Activated CD8-positive, alpha-beta memory T cell treated with anti-CD3 and anti-CD28 coated beads, Interleukin-2, amount 50 U/mL, for 24 hours (primary cell): Measurements from ENCODE around the gene NDOR1.

Experiments
- DNase-seq: peaks from one replicate; pipeline ENCODE4 v3.0.0-alpha.2; 2020; ENCODE audit errors: extremely low read depth

The NDOR1 gene

DNA sequence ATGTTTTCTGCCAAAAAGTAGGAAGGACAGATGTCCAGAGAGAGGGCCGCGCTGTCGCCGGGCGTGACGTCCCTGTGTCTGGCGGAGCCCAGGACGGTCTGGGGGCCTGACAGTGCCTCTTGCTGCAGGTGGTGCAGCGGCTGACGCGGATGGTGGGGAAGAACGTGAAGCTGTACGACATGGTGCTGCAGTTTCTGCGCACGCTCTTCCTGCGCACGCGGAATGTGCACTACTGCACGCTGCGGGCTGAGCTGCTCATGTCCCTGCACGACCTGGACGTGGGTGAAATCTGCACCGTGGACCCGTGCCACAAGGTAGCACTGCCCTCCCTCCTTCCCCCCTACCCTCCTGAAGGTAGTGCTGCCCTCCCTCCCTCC lies 57.4 kb downstream of the NDOR1 start:
- DNase-seq, result no peak

DNA sequence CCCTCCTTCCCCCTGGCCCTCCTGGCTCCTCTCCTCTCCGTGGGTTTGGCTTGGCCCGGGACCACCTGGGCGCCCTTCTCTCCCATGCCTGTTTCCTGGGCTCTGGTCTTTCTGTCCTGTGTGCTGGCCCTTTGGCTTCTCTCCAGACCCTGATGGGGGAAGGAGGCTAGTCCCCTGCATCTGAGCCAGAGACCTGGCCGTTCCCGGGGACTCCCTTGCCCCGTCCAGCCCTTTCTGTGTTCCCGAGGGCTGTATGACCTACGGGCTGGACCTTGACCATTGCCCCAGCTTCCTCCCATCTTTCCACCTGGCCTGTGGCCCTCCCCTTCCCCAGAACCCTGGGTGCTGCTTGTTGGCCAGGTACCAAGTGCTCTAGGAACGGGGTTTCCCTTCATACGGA lies 58.0 kb downstream of the NDOR1 start:
- no peak for DNase-seq

DNA sequence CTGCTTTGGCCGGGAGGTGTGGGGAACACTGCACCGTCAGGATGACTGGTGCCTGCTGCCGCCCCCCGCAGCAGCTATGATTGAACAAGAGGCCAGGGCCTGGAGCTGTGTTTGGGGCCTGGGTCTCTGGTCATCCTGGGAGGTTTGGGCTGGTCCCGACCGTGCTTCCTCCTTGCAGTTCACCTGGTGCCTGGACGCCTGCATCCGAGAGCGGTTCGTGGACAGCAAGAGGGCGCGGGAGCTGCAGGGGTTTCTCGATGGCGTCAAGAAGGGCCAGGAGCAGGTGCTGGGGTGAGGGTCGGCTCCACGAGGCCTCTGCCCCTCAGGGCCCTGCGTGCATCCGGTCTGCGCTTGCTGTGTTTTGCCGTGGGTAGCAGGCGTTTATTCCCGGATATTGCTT lies 58.6 kb downstream of the NDOR1 start:
- DNase-seq, result no peak

DNA sequence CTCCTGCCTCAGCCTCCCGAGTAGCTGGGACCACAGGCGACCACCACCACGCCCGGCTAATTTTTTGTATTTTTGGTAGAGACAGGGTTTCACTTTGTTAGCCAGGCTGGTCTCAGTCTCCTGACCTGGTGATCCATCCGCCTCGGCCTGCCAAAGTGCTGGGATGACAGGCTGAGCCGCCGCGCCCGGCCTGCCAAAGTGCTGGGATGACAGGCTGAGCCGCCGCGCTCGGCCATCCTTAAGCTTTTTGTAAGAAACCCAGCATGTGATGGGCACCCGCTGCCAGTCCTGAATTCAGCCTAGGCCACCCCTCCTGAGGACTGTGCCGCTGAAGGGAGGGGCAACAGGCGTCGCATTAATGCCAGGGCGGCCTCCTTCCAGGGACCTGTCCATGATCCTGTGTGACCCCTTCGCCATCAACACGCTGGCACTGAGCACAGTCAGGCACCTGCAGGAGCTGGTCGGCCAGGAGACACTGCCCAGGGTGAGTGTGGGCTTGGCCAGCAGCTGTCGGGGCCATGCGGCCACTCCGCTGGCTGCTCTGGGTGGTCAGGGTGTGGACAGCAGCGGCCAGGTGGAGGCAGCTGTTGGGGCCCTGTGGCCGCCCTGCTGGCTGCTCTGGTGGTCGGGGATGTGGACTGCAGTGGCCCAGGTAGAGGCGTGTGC lies 60.1 kb downstream of the NDOR1 start:
- DNase-seq, result no peak

DNA sequence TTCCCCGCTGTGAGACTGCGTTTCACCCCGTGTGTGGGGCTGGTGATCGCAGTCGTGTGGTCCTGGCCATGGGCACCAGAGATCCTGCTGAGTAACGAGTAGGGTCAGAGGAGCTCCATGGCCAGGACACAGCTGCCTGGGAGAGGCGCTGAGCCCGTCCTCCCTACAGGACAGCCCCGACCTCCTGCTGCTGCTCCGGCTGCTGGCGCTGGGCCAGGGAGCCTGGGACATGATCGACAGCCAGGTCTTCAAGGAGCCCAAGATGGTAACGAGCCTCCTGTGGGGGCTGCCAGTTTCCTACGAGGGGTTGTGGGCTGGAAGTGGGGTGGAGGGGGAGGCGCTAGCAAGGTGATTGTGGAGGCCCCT lies 60.6 kb downstream of the NDOR1 start:
- DNase-seq, result no peak
